ENCODE data around the gene RHBDL2. TPM values are rescaled to one million over a fixed set of nuclear protein-coding genes. Genes with fewer than 3 reads are reported as not detected.

RHBDL2 gene
- polyA plus RNA-seq, 1 donor: 0.72 TPM

- H3K27ac ChIP-seq (ENCODE audit: low read length): no peak overlapping the region
These were observed 22.5 kb upstream of the RHBDL2 start for GRCh38 chr1:38964140-38964548.

GRCh38 chr1:38962560-38962959 is 20.9 kb upstream of the RHBDL2 start:
- no peak for DNase-seq
- Histone ChIP-seq H3K36me3 (ENCODE audit: control insufficient read depth, insufficient read depth, low read length) (no peaks in the 10 kb centered on the region), H3K27ac (ENCODE audit: low read length) (no peak overlapping the region), H3K9me3 (ENCODE audit: control insufficient read depth, low read depth, low read length) (no peaks in the 10 kb centered on the region), H3K27me3 (ENCODE audit: control insufficient read depth, insufficient read depth, low read length) (peaks cover 11% of the 10 kb centered on the region), H3K4me1 (ENCODE audit: control insufficient read depth, insufficient read depth, low read length) (no peaks in the 10 kb centered on the region), H3K4me3 (ENCODE audit: low read length) (no peak overlapping the region)
- WGBS (ENCODE audit: insufficient coverage, low lambda C conversion rate): no CpG with 5 or more reads among the region's 7 CpGs

More at GRCh38 chr1:38964140-38964548, 22.5 kb upstream of the RHBDL2 start:
- H3K27me3 ChIP-seq (ENCODE audit: control insufficient read depth, insufficient read depth, low read length): peaks cover 11% of the 10 kb centered on the region
- WGBS (ENCODE audit: insufficient coverage, low lambda C conversion rate): no CpG with 5 or more reads among the region's 3 CpGs
- no peak for DNase-seq
- no peak overlapping the region for H3K4me3 ChIP-seq (ENCODE audit: low read length)
- H3K9me3 ChIP-seq (ENCODE audit: control insufficient read depth, low read depth, low read length): no peaks in the 10 kb centered on the region
- no peaks in the 10 kb centered on the region for H3K36me3 ChIP-seq (ENCODE audit: control insufficient read depth, insufficient read depth, low read length)
- no peaks in the 10 kb centered on the region for H3K4me1 ChIP-seq (ENCODE audit: control insufficient read depth, insufficient read depth, low read length)

- Histone ChIP-seq H3K4me1 (ENCODE audit: control insufficient read depth, insufficient read depth, low read length) (no peaks in the 10 kb centered on the region), H3K27ac (ENCODE audit: low read length) (no peak overlapping the region), H3K36me3 (ENCODE audit: control insufficient read depth, insufficient read depth, low read length) (no peaks in the 10 kb centered on the region), H3K4me3 (ENCODE audit: low read length) (no peak overlapping the region), H3K9me3 (ENCODE audit: control insufficient read depth, low read depth, low read length) (no peaks in the 10 kb centered on the region), H3K27me3 (ENCODE audit: control insufficient read depth, insufficient read depth, low read length) (peaks cover 11% of the 10 kb centered on the region)
- no CpG with 5 or more reads among the region's 3 CpGs for WGBS (ENCODE audit: insufficient coverage, low lambda C conversion rate)
- no peak for DNase-seq
These were observed 20.5 kb upstream of the RHBDL2 start for GRCh38 chr1:38962113-38962512.

DNA sequence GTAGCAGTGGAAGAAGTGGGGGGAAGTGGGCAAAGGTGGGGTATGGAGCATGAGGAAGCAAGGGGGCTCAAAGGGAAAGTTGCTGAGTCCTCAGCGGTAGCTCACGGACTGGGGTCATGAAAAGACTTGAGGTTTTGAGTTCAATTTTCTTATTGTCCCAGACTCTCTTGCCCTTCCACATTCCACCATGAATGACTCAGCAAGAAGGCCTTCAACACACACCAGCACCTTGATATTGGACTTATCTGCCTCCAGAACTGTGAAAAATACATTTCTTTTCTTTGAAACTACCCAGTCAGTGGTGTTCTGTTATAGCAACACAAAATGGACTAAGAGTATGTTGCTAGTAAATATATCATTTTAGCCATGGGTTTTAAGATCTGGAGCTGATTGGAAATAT is 17.3 kb upstream of the RHBDL2 start:
- WGBS (ENCODE audit: insufficient coverage, low lambda C conversion rate): no CpG with 5 or more reads among the region's 2 CpGs
- Histone ChIP-seq H3K4me1 (ENCODE audit: control insufficient read depth, insufficient read depth, low read length) (no peaks in the 10 kb centered on the region), H3K4me3 (ENCODE audit: low read length) (no peak overlapping the region), H3K9me3 (ENCODE audit: control insufficient read depth, low read depth, low read length) (no peaks in the 10 kb centered on the region), H3K27ac (ENCODE audit: low read length) (no peak overlapping the region), H3K27me3 (ENCODE audit: control insufficient read depth, insufficient read depth, low read length) (peaks cover 6% of the 10 kb centered on the region), H3K36me3 (ENCODE audit: control insufficient read depth, insufficient read depth, low read length) (no peaks in the 10 kb centered on the region)
- no peak for DNase-seq

DNA sequence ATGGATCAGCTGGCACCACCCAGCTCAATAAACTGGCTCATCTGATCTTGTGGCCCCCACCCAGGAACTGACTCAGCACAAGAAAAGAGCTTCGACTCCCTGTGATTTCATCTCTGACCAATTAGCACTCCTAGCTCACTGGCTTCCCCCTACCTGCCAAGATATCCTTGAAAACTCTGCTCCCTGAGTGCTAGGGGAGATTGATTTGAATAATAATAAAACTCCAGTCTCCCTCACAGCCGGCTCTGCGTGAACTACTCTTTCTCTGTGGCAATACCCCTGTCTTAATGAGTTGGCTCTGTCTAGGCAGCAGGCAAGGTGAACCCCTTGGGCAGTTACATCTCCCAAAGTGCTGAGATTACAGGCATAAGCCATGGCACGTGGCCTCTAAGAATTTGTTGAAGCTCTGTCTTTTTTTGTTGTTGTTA is 11.8 kb upstream of the RHBDL2 start:
- Histone ChIP-seq H3K9me3 (ENCODE audit: control insufficient read depth, low read depth, low read length) (no peaks in the 10 kb centered on the region), H3K27ac (ENCODE audit: low read length) (no peak overlapping the region)
- no CpG with 5 or more reads among the region's 4 CpGs for WGBS (ENCODE audit: insufficient coverage, low lambda C conversion rate)

GRCh38 chr1:38950553-38950952 is 8.9 kb upstream of the RHBDL2 start:
- no CpG with 5 or more reads among the region's 2 CpGs for WGBS (ENCODE audit: insufficient coverage, low lambda C conversion rate)
- Histone ChIP-seq H3K27ac (ENCODE audit: low read length) (no peak overlapping the region), H3K4me3 (ENCODE audit: low read length) (no peak overlapping the region), H3K9me3 (ENCODE audit: control insufficient read depth, low read depth, low read length) (no peaks in the 10 kb centered on the region), H3K36me3 (ENCODE audit: control insufficient read depth, insufficient read depth, low read length) (no peaks in the 10 kb centered on the region), H3K4me1 (ENCODE audit: control insufficient read depth, insufficient read depth, low read length) (no peaks in the 10 kb centered on the region), H3K27me3 (ENCODE audit: control insufficient read depth, insufficient read depth, low read length) (no peaks in the 10 kb centered on the region)
- no peak for DNase-seq

More for the DNA sequence above, 11.8 kb upstream of the RHBDL2 start:
- Histone ChIP-seq H3K27me3 (ENCODE audit: control insufficient read depth, insufficient read depth, low read length) (no peaks in the 10 kb centered on the region), H3K4me1 (ENCODE audit: control insufficient read depth, insufficient read depth, low read length) (no peaks in the 10 kb centered on the region), H3K36me3 (ENCODE audit: control insufficient read depth, insufficient read depth, low read length) (no peaks in the 10 kb centered on the region), H3K4me3 (ENCODE audit: low read length) (no peak overlapping the region)
- DNase-seq: no peak

DNA sequence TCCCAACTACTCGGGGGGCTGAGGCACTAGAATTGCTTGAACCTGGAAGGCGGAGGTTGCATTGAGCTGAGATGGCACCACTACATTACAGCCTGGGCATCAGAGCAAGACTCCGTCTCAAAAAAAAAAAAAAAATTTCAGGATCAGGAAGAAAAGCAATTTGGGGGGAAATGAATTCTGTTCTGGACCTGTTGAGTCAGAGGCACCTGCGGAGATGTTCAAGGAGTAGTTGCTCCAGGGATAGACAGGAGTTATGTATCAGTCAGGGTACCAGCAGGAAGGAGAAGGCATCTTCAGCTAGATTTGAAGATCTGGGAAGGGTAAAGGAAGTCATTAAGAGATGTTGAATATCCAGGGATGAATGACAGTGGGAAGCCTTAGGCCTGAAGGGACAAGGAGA is 2.9 kb upstream of the RHBDL2 start:
- Histone ChIP-seq H3K4me1 (ENCODE audit: control insufficient read depth, insufficient read depth, low read length) (no peaks in the 10 kb centered on the region), H3K4me3 (ENCODE audit: low read length) (no peak overlapping the region), H3K36me3 (ENCODE audit: control insufficient read depth, insufficient read depth, low read length) (no peaks in the 10 kb centered on the region), H3K9me3 (ENCODE audit: control insufficient read depth, low read depth, low read length) (no peaks in the 10 kb centered on the region), H3K27me3 (ENCODE audit: control insufficient read depth, insufficient read depth, low read length) (peaks cover 4% of the 10 kb centered on the region), H3K27ac (ENCODE audit: low read length) (no peak overlapping the region)
- 100% methylated on average over 1 of the region's 4 CpGs for WGBS (ENCODE audit: insufficient coverage, low lambda C conversion rate)
- no peak for DNase-seq

- Histone ChIP-seq H3K27me3 (ENCODE audit: control insufficient read depth, insufficient read depth, low read length) (peaks cover 4% of the 10 kb centered on the region), H3K36me3 (ENCODE audit: control insufficient read depth, insufficient read depth, low read length) (no peaks in the 10 kb centered on the region), H3K9me3 (ENCODE audit: control insufficient read depth, low read depth, low read length) (no peaks in the 10 kb centered on the region), H3K4me1 (ENCODE audit: control insufficient read depth, insufficient read depth, low read length) (no peaks in the 10 kb centered on the region), H3K4me3 (ENCODE audit: low read length) (no peak overlapping the region), H3K27ac (ENCODE audit: low read length) (no peak overlapping the region)
- DNase-seq: no peak
- 95% methylated on average over 4 of the region's 10 CpGs for WGBS (ENCODE audit: insufficient coverage, low lambda C conversion rate)
These were observed 1.2 kb upstream of the RHBDL2 start for GRCh38 chr1:38942664-38943428.

DNA sequence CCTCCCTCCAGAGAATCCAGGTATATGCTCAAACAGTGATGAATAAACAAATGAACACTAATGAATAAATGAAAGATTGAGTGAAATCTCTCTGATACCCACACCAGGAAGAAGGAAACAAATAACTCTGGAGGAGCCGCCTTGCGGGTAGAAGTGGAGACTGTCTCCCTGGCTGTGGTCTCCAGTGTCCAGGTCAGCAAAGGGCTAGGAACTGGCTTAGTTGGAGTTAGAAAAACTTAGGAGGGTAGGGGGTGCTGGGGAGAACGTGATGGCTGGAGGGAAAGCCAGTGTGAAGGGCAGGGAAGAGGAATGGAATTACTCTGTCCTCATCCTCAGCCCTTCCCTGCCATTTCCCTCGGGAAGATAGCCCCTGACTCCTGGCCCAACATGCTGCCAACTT is 537 bp downstream of the RHBDL2 start:
- no peak for DNase-seq

GRCh38 chr1:38940339-38941047 is 1.1 kb downstream of the RHBDL2 start:
- H3K4me1 ChIP-seq (ENCODE audit: control insufficient read depth, insufficient read depth, low read length): no peaks in the 10 kb centered on the region
- H3K4me3 ChIP-seq (ENCODE audit: low read length): no peak overlapping the region
- H3K27ac ChIP-seq (ENCODE audit: low read length): no peak overlapping the region
- H3K27me3 ChIP-seq (ENCODE audit: control insufficient read depth, insufficient read depth, low read length): peaks cover 4% of the 10 kb centered on the region
- no peaks in the 10 kb centered on the region for H3K36me3 ChIP-seq (ENCODE audit: control insufficient read depth, insufficient read depth, low read length)
- no peak for DNase-seq
- no CpG with 5 or more reads among the region's 9 CpGs for WGBS (ENCODE audit: insufficient coverage, low lambda C conversion rate)
- no peaks in the 10 kb centered on the region for H3K9me3 ChIP-seq (ENCODE audit: control insufficient read depth, low read depth, low read length)

More for the DNA sequence above, 537 bp downstream of the RHBDL2 start:
- Histone ChIP-seq H3K4me3 (ENCODE audit: low read length) (no peak overlapping the region), H3K27me3 (ENCODE audit: control insufficient read depth, insufficient read depth, low read length) (peaks cover 4% of the 10 kb centered on the region), H3K4me1 (ENCODE audit: control insufficient read depth, insufficient read depth, low read length) (no peaks in the 10 kb centered on the region), H3K27ac (ENCODE audit: low read length) (no peak overlapping the region), H3K9me3 (ENCODE audit: control insufficient read depth, low read depth, low read length) (no peaks in the 10 kb centered on the region), H3K36me3 (ENCODE audit: control insufficient read depth, insufficient read depth, low read length) (no peaks in the 10 kb centered on the region)
- no CpG with 5 or more reads among the region's 4 CpGs for WGBS (ENCODE audit: insufficient coverage, low lambda C conversion rate)

Measured in large intestine (tissue), 3 donors.